Activated T-cell treated with anti-CD3 and anti-CD28 coated beads, Interleukin-2, amount 50 U/mL, for 4 hours (primary cell): ENCODE results near the gene SPG11. TPM values are rescaled to one million over a fixed set of nuclear protein-coding genes. Genes with fewer than 3 reads are reported as not detected.
"Not testable (repeated sequence)": the region's sequence is repeated elsewhere in the genome, so short reads cannot be mapped to it uniquely, and the experiment has no call there.

ENCODE experiments used
- ATAC-seq, 2 donors: fragments of 200-7000 bp; cut with Tn5 transposase; one replicate each; pipeline ENCODE4 v1.10.0; 2021
- DNase-seq: peaks from one replicate; pipeline ENCODE4 v3.0.0-alpha.2; 2020
- H3K27me3 Mint-ChIP-seq: one replicate; pipeline ENCODE4 v1.8.0; 2021; ENCODE audit warnings: low read depth, mixed read lengths
- H3K36me3 Mint-ChIP-seq: one replicate; pipeline ENCODE4 v1.8.0; 2022; ENCODE audit warnings: mixed read lengths; ENCODE audit not compliant: insufficient read depth
- H3K4me1 Mint-ChIP-seq: one replicate; pipeline ENCODE4 v1.8.0; 2021; ENCODE audit warnings: low read depth, mixed read lengths
- H3K4me3 Mint-ChIP-seq: one replicate; pipeline ENCODE4 v1.8.0; 2021; ENCODE audit warnings: mild to moderate bottlenecking, moderate library complexity, mixed read lengths
- H3K9me3 Mint-ChIP-seq: one replicate; pipeline ENCODE4 v1.8.0; 2021; ENCODE audit warnings: mixed read lengths
- total RNA-seq, 3 donors: library from RNA; stranded (reverse); gene quantifications; one replicate each; pipeline ENCODE4 v1.2.1, GENCODE V29; 2021

The SPG11 gene
- total RNA-seq: 10 to 100 TPM; 36.9 to 37.3 (median 37.1) TPM

GRCh38 chr15:44663410-44664308, at the start of gene SPG11:
SPG11 (minus strand) TSS chr15:44663662; CDS start chr15:44663647, 15 bp downstream.
- Mint-ChIP-seq H3K9me3 (no peaks in the 10 kb centered on the region), H3K4me1 (peaks cover 64% of the 10 kb centered on the region), H3K4me3 (peak within 1 kb of the TSS; percentile 96), H3K27me3 (no peaks in the 10 kb centered on the region), H3K36me3 (peaks cover 11% of the 10 kb centered on the region)
- DNase-seq (peak; percentile 95), ATAC-seq (peak; percentile 87 to 89)

- Mint-ChIP-seq H3K9me3 (no peaks in the 10 kb centered on the region), H3K4me3 (peak overlapping the region; percentile 99), H3K36me3 (peaks cover 54% of the 10 kb centered on the region), H3K27me3 (no peaks in the 10 kb centered on the region), H3K4me1 (peaks cover 48% of the 10 kb centered on the region)
- DNase-seq (peak; percentile 57), ATAC-seq (peak; percentile 21 to 25)
These were observed 49.0 kb upstream of the SPG11 start for GRCh38 chr15:44712346-44713005.

- no peaks in the 10 kb centered on the region for H3K27me3 Mint-ChIP-seq
- DNase-seq (peak; percentile 51), ATAC-seq (peak; percentile 24 to 32)
- peak overlapping the region; percentile 99 for H3K4me3 Mint-ChIP-seq
- H3K9me3 Mint-ChIP-seq: no peaks in the 10 kb centered on the region
- H3K36me3 Mint-ChIP-seq: peaks cover 50% of the 10 kb centered on the region
- H3K4me1 Mint-ChIP-seq: peaks cover 45% of the 10 kb centered on the region
These were observed 48.4 kb upstream of the SPG11 start for GRCh38 chr15:44711743-44712345.

- Mint-ChIP-seq H3K4me3 (peak within 1 kb of the TSS; percentile 99), H3K36me3 (peaks cover 44% of the 10 kb centered on the region), H3K4me1 (peaks cover 39% of the 10 kb centered on the region), H3K9me3 (no peaks in the 10 kb centered on the region), H3K27me3 (no peaks in the 10 kb centered on the region)
- DNase-seq: peak; percentile 97
- peak; percentile 79 to 81 for ATAC-seq
These were observed 47.8 kb upstream of the SPG11 start, which contains the start of the genes B2M and PATL2 for GRCh38 chr15:44711096-44711742. B2M (plus strand) TSS chr15:44711517; CDS start chr15:44711547, 30 bp downstream. PATL2 (minus strand) TSS chr15:44711323; CDS start chr15:44676490, 34,833 bp downstream.

- Mint-ChIP-seq H3K9me3 (no peaks in the 10 kb centered on the region), H3K4me3 (peak overlapping the region; percentile 99), H3K4me1 (peaks cover 31% of the 10 kb centered on the region), H3K36me3 (peaks cover 38% of the 10 kb centered on the region), H3K27me3 (no peaks in the 10 kb centered on the region)
- DNase-seq (no peak), ATAC-seq (peak; percentile 2 to 12)
These were observed 47.0 kb upstream of the SPG11 start for GRCh38 chr15:44710236-44711095.

GRCh38 chr15:44706946-44707636, 43.6 kb upstream of the SPG11 start:
- no peak overlapping the region for H3K4me3 Mint-ChIP-seq

GRCh38 chr15:44706401-44706800, 42.9 kb upstream of the SPG11 start:
- Mint-ChIP-seq H3K4me3 (no peak overlapping the region), H3K27me3 (no peaks in the 10 kb centered on the region), H3K9me3 (peaks cover 17% of the 10 kb centered on the region), H3K36me3 (peaks cover 12% of the 10 kb centered on the region), H3K4me1 (peaks cover 25% of the 10 kb centered on the region)
- ATAC-seq: no peak
- DNase-seq: no peak

More at GRCh38 chr15:44706946-44707636, 43.6 kb upstream of the SPG11 start:
- DNase-seq: no peak
- no peak for ATAC-seq
- H3K4me1 Mint-ChIP-seq: peaks cover 25% of the 10 kb centered on the region
- peaks cover 12% of the 10 kb centered on the region for H3K9me3 Mint-ChIP-seq
- H3K27me3 Mint-ChIP-seq: no peaks in the 10 kb centered on the region
- peaks cover 16% of the 10 kb centered on the region for H3K36me3 Mint-ChIP-seq

GRCh38 chr15:44705986-44706385, 42.5 kb upstream of the SPG11 start:
- no peak overlapping the region for H3K4me3 Mint-ChIP-seq
- H3K36me3 Mint-ChIP-seq: peaks cover 12% of the 10 kb centered on the region
- peaks cover 17% of the 10 kb centered on the region for H3K9me3 Mint-ChIP-seq
- no peak for DNase-seq
- no peaks in the 10 kb centered on the region for H3K27me3 Mint-ChIP-seq
- no peak for ATAC-seq
- peaks cover 24% of the 10 kb centered on the region for H3K4me1 Mint-ChIP-seq

- DNase-seq, H3K27me3 Mint-ChIP-seq, H3K36me3 Mint-ChIP-seq, ATAC-seq, H3K4me3 Mint-ChIP-seq: not testable (repeated sequence)
- H3K9me3 Mint-ChIP-seq: peaks cover 28% of the 10 kb centered on the region
- peaks cover 20% of the 10 kb centered on the region for H3K4me1 Mint-ChIP-seq
These were observed 37.2 kb upstream of the SPG11 start for GRCh38 chr15:44700676-44701075.

- H3K27me3 Mint-ChIP-seq: no peaks in the 10 kb centered on the region
- ATAC-seq (no peak), DNase-seq (no peak)
- no peak overlapping the region for H3K4me3 Mint-ChIP-seq
- H3K4me1 Mint-ChIP-seq: peaks cover 31% of the 10 kb centered on the region
- H3K9me3 Mint-ChIP-seq: peaks cover 25% of the 10 kb centered on the region
- H3K36me3 Mint-ChIP-seq: peaks cover 2% of the 10 kb centered on the region
These were observed 35.2 kb upstream of the SPG11 start for GRCh38 chr15:44698641-44699040.

GRCh38 chr15:44697014-44697413, 33.6 kb upstream of the SPG11 start:
- Mint-ChIP-seq H3K27me3 (no peaks in the 10 kb centered on the region), H3K4me3 (no peak overlapping the region), H3K36me3 (peaks cover 2% of the 10 kb centered on the region), H3K9me3 (peaks cover 16% of the 10 kb centered on the region), H3K4me1 (peaks cover 31% of the 10 kb centered on the region)
- DNase-seq (no peak), ATAC-seq (no peak)

GRCh38 chr15:44695294-44695693, 31.8 kb upstream of the SPG11 start:
- Mint-ChIP-seq H3K9me3 (peaks cover 11% of the 10 kb centered on the region), H3K4me1 (peaks cover 29% of the 10 kb centered on the region), H3K36me3 (no peaks in the 10 kb centered on the region), H3K27me3 (no peaks in the 10 kb centered on the region), H3K4me3 (no peak overlapping the region)
- ATAC-seq: no peak
- no peak for DNase-seq

GRCh38 chr15:44694416-44694815, 31.0 kb upstream of the SPG11 start:
- H3K9me3 Mint-ChIP-seq: peaks cover 6% of the 10 kb centered on the region
- ATAC-seq (no peak), DNase-seq (no peak)
- no peak overlapping the region for H3K4me3 Mint-ChIP-seq
- no peaks in the 10 kb centered on the region for H3K36me3 Mint-ChIP-seq
- H3K4me1 Mint-ChIP-seq: peaks cover 30% of the 10 kb centered on the region
- H3K27me3 Mint-ChIP-seq: no peaks in the 10 kb centered on the region
